Body of pancreas (tissue), 4 donors: ENCODE measurements around the gene PNPT1.

Experiments used
- CTCF ChIP-seq, 7 experiments: fragments of 450-650 bp in 4 of 7; fragments of 200-600 bp in 3 of 7; sonication (generic) in 3 of 7; IDR thresholded peaks; one replicate each; pipeline ENCODE4 v1.5.1; 2016 to 2019; ENCODE audit warnings: antibody characterized with exemption in 7 of 7
- POLR2A ChIP-seq, 3 donors: fragments of 450-650 bp; IDR thresholded peaks; one replicate each; pipeline ENCODE4 v1.6.1; 2016; ENCODE audit warnings: antibody characterized with exemption in 3 of 3, mild to moderate bottlenecking in 2 of 3

DNA sequence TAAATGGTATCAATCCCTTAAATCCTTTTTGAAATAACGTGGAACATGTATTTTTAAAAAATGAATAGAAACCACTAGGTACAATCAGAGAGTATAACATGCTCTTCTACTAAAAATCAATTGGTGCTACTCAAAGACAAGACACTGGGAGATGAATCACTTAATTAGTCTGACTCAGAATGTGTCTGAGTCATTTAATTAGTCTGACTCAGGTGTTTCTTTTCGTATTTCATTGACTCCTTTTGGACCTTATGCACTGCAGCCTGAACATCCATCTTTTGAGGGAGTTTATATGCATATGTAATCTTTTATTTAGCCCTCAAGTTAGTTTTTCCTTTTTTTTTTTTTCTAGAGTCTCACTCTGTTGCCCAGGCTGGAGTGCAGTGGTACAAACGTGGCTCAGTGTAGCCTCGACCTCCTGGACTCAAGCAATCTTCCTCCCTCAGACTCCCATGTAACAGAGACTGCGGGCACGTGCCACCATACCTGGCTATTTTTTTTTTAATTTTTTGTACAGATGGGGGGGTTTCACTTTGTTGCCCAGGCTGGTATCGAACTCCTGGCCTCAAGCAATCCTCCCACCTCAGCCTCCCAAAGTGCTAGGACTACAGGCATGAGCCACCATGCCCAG, 102.7 kb downstream of the PNPT1 start:
- TF ChIP-seq CTCF (IDR thresholded peaks at IDR 0.05) (no peak), POLR2A (IDR thresholded peaks at IDR 0.05) (no peak)
